WI38 (cell line): ENCODE data around the gene MOB2.

ENCODE experiments used
- H3K4me3 ChIP-seq: 2 replicates; pipeline ENCODE4 v1.5.1; 2011; ENCODE audit warnings: low read depth, mild to moderate bottlenecking, control low read depth, low read length
- CTCF ChIP-seq: IDR thresholded peaks from 2 replicates; pipeline ENCODE4 v1.5.1; 2012; ENCODE audit warnings: low read depth, mild to moderate bottlenecking, control low read depth, low read length

MOB2 gene

GRCh38 chr11:1498262-1498661 lies 11.7 kb upstream of the MOB2 start:
- H3K4me3 ChIP-seq = no peak overlapping the region
- no peak for TF ChIP-seq CTCF

- H3K4me3 ChIP-seq = no peak overlapping the region
- TF ChIP-seq CTCF = no peak
These were observed 11.0 kb upstream of the MOB2 start for GRCh38 chr11:1497600-1497999.

- H3K4me3 ChIP-seq = no peak overlapping the region
- TF ChIP-seq CTCF = no peak
These were observed 10.1 kb upstream of the MOB2 start for GRCh38 chr11:1496761-1497095.

- H3K4me3 ChIP-seq = no peak overlapping the region
- TF ChIP-seq CTCF = no peak
These were observed 9.6 kb upstream of the MOB2 start for GRCh38 chr11:1496091-1496760.

GRCh38 chr11:1494650-1495049 lies 8.1 kb upstream of the MOB2 start:
- H3K4me3 ChIP-seq = no peak overlapping the region
- TF ChIP-seq CTCF = no peak

- H3K4me3 ChIP-seq = no peak overlapping the region
- TF ChIP-seq CTCF = no peak
These were observed 7.2 kb upstream of the MOB2 start for GRCh38 chr11:1493650-1494244.

- TF ChIP-seq CTCF = no peak
- H3K4me3 ChIP-seq = no peak overlapping the region
These were observed 4.8 kb upstream of the MOB2 start for GRCh38 chr11:1491379-1491778.
